HEK293 (cell line): ENCODE data around the gene SLC26A1.

Experiments used
- CTCF ChIA-PET: fragments of 350-600 bp; formaldehyde crosslinking; extraction: SDS; loops from one replicate; lab custom pipeline; 2021; ENCODE audit warnings: antibody characterized with exemption; lab: Yijun Ruan, JAX
- POLR2A ChIA-PET: fragments of 300-600 bp; formaldehyde crosslinking; extraction: SDS; loops from one replicate; lab custom pipeline; 2020; ENCODE audit warnings: antibody characterized with exemption, inconsistent platforms; lab: Yijun Ruan, JAX
- H3K27ac ChIP-seq: fragments of 200-500 bp; sonication (Bioruptor generic); 2 replicates; pipeline ENCODE4 v1.5.1; 2014; ENCODE audit warnings: low read depth, low read length, control low read depth, inconsistent platforms; ENCODE audit errors: extremely low read depth
- H3K36me3 ChIP-seq, 2 experiments: fragments of 200-500 bp in 1 of 2; sonication (Bioruptor generic) in 1 of 2; 1 replicate in 1 of 2; 2 replicates in 1 of 2; pipeline ENCODE4 v1.5.1; 2014 to 2017; ENCODE audit warnings: inconsistent platforms in 2 of 2, low read length in 2 of 2; ENCODE audit not compliant: control insufficient read depth in 2 of 2, insufficient read depth in 1 of 2
- H3K4me1 ChIP-seq: fragments of 200-500 bp; sonication (Bioruptor generic); 2 replicates; pipeline ENCODE4 v1.5.1; 2014; ENCODE audit warnings: mild to moderate bottlenecking, low read length, inconsistent platforms; ENCODE audit not compliant: control insufficient read depth, insufficient read depth
- H3K4me3 ChIP-seq: 2 replicates; pipeline ENCODE4 v1.5.1; 2011; ENCODE audit warnings: low read depth, mild to moderate bottlenecking, control low read depth, low read length, moderate library complexity
- H3K9me3 ChIP-seq: fragments of 200-500 bp; sonication (Bioruptor generic); 2 replicates; pipeline ENCODE4 v1.5.1; 2014; ENCODE audit warnings: low read depth, low read length, inconsistent platforms; ENCODE audit not compliant: control insufficient read depth, insufficient read depth
- BCL11B ChIP-seq: fragments of 450-650 bp; formaldehyde crosslinking; IDR thresholded peaks from 2 replicates; pipeline ENCODE4 v1.5.1; 2016; ENCODE audit warnings: low read depth, missing biosample characterization, missing genetic modification characterization
- GLI4 ChIP-seq: fragments of 450-650 bp; formaldehyde crosslinking; IDR thresholded peaks from 2 replicates; pipeline ENCODE4 v1.5.1; 2016; ENCODE audit warnings: missing biosample characterization, missing genetic modification characterization
- GLIS1 ChIP-seq: fragments of 450-650 bp; formaldehyde crosslinking; IDR thresholded peaks from 2 replicates; pipeline ENCODE4 v1.5.1; 2016; ENCODE audit warnings: missing biosample characterization, missing genetic modification characterization
- GLIS2 ChIP-seq: fragments of 450-650 bp; formaldehyde crosslinking; IDR thresholded peaks from 2 replicates; pipeline ENCODE4 v1.5.1; 2016; ENCODE audit warnings: missing biosample characterization, missing genetic modification characterization
- KLF1 ChIP-seq: fragments of 450-650 bp; formaldehyde crosslinking; IDR thresholded peaks from 2 replicates; pipeline ENCODE4 v1.5.1; 2016; ENCODE audit warnings: missing biosample characterization, missing genetic modification characterization
- SALL2 ChIP-seq: fragments of 450-650 bp; formaldehyde crosslinking; IDR thresholded peaks from 2 replicates; pipeline ENCODE4 v1.5.0; 2017; ENCODE audit warnings: missing biosample characterization, mild to moderate bottlenecking, missing genetic modification characterization, borderline replicate concordance
- ZNF223 ChIP-seq: fragments of 450-650 bp; formaldehyde crosslinking; IDR thresholded peaks from 2 replicates; pipeline ENCODE4 v1.5.1; 2016; ENCODE audit warnings: missing biosample characterization, missing genetic modification characterization
- ZNF324 ChIP-seq: fragments of 450-650 bp; formaldehyde crosslinking; IDR thresholded peaks from 2 replicates; pipeline ENCODE4 v1.5.1; 2016; ENCODE audit warnings: missing biosample characterization, missing genetic modification characterization
- ZNF354C ChIP-seq: fragments of 450-650 bp; formaldehyde crosslinking; IDR thresholded peaks from 2 replicates; pipeline ENCODE4 v1.5.1; 2016; ENCODE audit warnings: missing biosample characterization, missing genetic modification characterization, low read depth, borderline replicate concordance
- ZNF473 ChIP-seq: fragments of 450-650 bp; formaldehyde crosslinking; IDR thresholded peaks from 2 replicates; pipeline ENCODE4 v1.5.1; 2017; ENCODE audit warnings: missing biosample characterization, missing genetic modification characterization
- ZNF621 ChIP-seq: fragments of 450-650 bp; formaldehyde crosslinking; IDR thresholded peaks from 2 replicates; pipeline ENCODE4 v1.5.1; 2017; ENCODE audit warnings: missing biosample characterization, missing genetic modification characterization
- ZNF623 ChIP-seq: fragments of 450-650 bp; formaldehyde crosslinking; IDR thresholded peaks from 2 replicates; pipeline ENCODE4 v1.5.1; 2016; ENCODE audit warnings: missing biosample characterization, missing genetic modification characterization
- ZNF792 ChIP-seq: fragments of 450-650 bp; formaldehyde crosslinking; IDR thresholded peaks from 2 replicates; pipeline ENCODE4 v1.5.1; 2016; ENCODE audit warnings: missing biosample characterization, missing genetic modification characterization
- ZSCAN16 ChIP-seq: fragments of 450-650 bp; formaldehyde crosslinking; IDR thresholded peaks from 2 replicates; pipeline ENCODE4 v1.5.1; 2016; ENCODE audit warnings: missing biosample characterization, missing genetic modification characterization
- TF ChIP-seq, protein P1 (sequence below): fragments of 450-650 bp; formaldehyde crosslinking; IDR thresholded peaks from 2 replicates; pipeline ENCODE4 v1.5.1; 2016; ENCODE audit warnings: missing biosample characterization, missing genetic modification characterization
- TF ChIP-seq, protein P2 (sequence below): IDR thresholded peaks from 2 replicates; pipeline ENCODE4 v1.6.1; 2011; ENCODE audit warnings: mild to moderate bottlenecking, low read depth, low read length, borderline replicate concordance
- TF ChIP-seq, protein P3 (sequence below): fragments of 450-650 bp; formaldehyde crosslinking; IDR thresholded peaks from 2 replicates; pipeline ENCODE4 v1.5.1; 2016; ENCODE audit warnings: missing biosample characterization, missing genetic modification characterization
- TF ChIP-seq, protein P4 (sequence below): fragments of 450-650 bp; formaldehyde crosslinking; IDR thresholded peaks from 2 replicates; pipeline ENCODE4 v1.5.1; 2017; ENCODE audit warnings: missing biosample characterization, missing genetic modification characterization

Gene SLC26A1

DNA sequence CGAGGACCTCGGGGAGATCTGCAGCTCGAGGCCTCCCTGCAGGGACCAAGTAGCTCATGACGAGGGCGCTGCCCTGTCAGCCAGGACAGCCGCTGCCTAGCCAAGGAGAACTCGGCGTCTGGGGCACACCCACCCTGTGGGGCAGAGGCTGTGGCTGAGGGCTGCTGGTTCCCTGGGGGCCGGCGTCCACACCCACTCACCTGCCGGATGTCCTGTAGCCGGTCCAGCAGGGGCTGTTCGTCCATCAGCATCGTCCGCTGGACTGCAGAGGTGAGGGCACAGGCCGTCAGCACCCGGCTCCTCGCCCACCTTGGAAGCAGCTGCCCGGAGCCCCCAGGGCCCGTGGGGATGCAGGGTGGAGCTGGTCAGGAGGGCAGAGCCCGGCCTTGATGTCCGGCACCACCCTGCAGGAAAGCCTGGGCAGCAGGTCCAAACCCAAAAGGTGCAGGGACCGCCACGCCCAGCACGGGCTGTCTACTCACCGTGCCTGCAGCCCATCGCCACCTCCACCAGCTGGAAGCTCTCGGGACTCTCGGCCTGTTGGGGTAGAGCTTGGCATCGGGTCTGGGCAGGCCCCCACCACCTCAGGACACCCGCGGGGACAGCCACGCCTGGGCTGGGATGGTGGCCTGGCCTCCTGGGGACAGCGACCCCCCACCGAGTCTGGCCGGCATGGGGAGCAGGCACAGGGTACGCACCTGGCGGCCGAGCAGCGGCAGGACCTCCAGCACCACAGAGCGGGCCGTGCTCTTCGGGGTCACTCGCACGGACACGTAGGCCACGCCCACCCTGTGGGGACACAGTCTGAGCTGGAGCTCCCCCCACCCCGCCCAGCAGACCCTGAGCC lies 26.7 kb downstream of the SLC26A1 start:
- no peaks in the 10 kb centered on the region for H3K4me1 ChIP-seq
- ChIA-PET CTCF (no interaction called here), POLR2A (no interaction called here)
- H3K9me3 ChIP-seq = no peaks in the 10 kb centered on the region
- no peak overlapping the region for H3K27ac ChIP-seq
- TF ChIP-seq, protein P1, sequence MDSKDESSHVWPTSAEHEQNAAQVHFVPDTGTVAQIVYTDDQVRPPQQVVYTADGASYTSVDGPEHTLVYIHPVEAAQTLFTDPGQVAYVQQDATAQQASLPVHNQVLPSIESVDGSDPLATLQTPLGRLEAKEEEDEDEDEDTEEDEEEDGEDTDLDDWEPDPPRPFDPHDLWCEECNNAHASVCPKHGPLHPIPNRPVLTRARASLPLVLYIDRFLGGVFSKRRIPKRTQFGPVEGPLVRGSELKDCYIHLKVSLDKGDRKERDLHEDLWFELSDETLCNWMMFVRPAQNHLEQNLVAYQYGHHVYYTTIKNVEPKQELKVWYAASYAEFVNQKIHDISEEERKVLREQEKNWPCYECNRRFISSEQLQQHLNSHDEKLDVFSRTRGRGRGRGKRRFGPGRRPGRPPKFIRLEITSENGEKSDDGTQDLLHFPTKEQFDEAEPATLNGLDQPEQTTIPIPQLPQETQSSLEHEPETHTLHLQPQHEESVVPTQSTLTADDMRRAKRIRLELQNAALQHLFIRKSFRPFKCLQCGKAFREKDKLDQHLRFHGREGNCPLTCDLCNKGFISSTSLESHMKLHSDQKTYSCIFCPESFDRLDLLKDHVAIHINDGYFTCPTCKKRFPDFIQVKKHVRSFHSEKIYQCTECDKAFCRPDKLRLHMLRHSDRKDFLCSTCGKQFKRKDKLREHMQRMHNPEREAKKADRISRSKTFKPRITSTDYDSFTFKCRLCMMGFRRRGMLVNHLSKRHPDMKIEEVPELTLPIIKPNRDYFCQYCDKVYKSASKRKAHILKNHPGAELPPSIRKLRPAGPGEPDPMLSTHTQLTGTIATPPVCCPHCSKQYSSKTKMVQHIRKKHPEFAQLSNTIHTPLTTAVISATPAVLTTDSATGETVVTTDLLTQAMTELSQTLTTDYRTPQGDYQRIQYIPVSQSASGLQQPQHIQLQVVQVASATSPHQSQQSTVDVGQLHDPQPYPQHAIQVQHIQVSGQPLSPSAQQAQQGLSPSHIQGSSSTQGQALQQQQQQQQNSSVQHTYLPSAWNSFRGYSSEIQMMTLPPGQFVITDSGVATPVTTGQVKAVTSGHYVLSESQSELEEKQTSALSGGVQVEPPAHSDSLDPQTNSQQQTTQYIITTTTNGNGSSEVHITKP (tag by site-specific recombination) = no peak
- no peak for TF ChIP-seq ZNF473 (tag by site-specific recombination)
- TF ChIP-seq GLI4 (tag by site-specific recombination) = no peak
- no peak for TF ChIP-seq ZNF324 (tag by site-specific recombination)
- TF ChIP-seq ZNF621 (tag by site-specific recombination) = no peak
- TF ChIP-seq GLIS1 (tag by site-specific recombination) = peak; percentile 60
- TF ChIP-seq ZSCAN16 (tag by site-specific recombination) = no peak
- TF ChIP-seq ZNF354C (tag by site-specific recombination) = no peak
- TF ChIP-seq, protein P2, sequence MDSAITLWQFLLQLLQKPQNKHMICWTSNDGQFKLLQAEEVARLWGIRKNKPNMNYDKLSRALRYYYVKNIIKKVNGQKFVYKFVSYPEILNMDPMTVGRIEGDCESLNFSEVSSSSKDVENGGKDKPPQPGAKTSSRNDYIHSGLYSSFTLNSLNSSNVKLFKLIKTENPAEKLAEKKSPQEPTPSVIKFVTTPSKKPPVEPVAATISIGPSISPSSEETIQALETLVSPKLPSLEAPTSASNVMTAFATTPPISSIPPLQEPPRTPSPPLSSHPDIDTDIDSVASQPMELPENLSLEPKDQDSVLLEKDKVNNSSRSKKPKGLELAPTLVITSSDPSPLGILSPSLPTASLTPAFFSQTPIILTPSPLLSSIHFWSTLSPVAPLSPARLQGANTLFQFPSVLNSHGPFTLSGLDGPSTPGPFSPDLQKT = no peak
- no peak for TF ChIP-seq ZNF623 (tag by site-specific recombination)
- TF ChIP-seq, protein P3, sequence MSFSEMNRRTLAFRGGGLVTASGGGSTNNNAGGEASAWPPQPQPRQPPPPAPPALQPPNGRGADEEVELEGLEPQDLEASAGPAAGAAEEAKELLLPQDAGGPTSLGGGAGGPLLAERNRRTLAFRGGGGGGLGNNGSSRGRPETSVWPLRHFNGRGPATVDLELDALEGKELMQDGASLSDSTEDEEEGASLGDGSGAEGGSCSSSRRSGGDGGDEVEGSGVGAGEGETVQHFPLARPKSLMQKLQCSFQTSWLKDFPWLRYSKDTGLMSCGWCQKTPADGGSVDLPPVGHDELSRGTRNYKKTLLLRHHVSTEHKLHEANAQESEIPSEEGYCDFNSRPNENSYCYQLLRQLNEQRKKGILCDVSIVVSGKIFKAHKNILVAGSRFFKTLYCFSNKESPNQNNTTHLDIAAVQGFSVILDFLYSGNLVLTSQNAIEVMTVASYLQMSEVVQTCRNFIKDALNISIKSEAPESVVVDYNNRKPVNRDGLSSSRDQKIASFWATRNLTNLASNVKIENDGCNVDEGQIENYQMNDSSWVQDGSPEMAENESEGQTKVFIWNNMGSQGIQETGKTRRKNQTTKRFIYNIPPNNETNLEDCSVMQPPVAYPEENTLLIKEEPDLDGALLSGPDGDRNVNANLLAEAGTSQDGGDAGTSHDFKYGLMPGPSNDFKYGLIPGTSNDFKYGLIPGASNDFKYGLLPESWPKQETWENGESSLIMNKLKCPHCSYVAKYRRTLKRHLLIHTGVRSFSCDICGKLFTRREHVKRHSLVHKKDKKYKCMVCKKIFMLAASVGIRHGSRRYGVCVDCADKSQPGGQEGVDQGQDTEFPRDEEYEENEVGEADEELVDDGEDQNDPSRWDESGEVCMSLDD = no peak
- TF ChIP-seq GLIS2 = peak; percentile 48
- TF ChIP-seq BCL11B (tag by site-specific recombination) = peak; percentile 7; the same call in 1 of the 2 replicates
- TF ChIP-seq ZNF223 (tag by site-specific recombination) = no peak
- no peak for TF ChIP-seq SALL2
- TF ChIP-seq ZNF792 (tag by site-specific recombination) = no peak
- no peak overlapping the region for H3K4me3 ChIP-seq
- peaks cover 0 to 51% of the 10 kb centered on the region in 2 experiments; a peak in 1 of 3 replicates for H3K36me3 ChIP-seq

DNA sequence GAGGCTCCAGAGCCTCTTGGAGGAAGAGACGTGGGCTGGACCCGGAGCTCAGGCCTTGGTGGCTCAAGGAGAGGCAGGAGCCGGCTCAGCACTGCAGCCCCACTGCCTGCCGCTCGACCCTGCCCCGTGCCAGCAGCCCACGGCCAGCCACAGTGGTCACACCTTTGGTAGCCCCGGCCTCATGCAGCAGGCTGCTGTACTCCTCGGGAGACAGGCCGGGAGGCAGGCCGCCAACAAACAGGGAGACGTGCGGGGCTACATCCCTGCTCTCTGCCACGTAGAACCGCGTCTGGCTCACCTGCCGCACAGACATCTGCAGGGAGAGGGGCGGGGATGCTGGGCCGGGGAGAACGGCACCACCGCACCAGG lies 27.5 kb downstream of the SLC26A1 start:
- POLR2A ChIA-PET = no interaction called here

More for the DNA sequence above, 27.5 kb downstream of the SLC26A1 start:
- CTCF ChIA-PET = no interaction called here
- H3K4me3 ChIP-seq = no peak overlapping the region
- H3K27ac ChIP-seq = no peak overlapping the region
- no peaks in the 10 kb centered on the region for H3K4me1 ChIP-seq
- peaks cover 0 to 56% of the 10 kb centered on the region in 2 experiments; a peak in 1 of 3 replicates for H3K36me3 ChIP-seq
- TF ChIP-seq, protein P4, sequence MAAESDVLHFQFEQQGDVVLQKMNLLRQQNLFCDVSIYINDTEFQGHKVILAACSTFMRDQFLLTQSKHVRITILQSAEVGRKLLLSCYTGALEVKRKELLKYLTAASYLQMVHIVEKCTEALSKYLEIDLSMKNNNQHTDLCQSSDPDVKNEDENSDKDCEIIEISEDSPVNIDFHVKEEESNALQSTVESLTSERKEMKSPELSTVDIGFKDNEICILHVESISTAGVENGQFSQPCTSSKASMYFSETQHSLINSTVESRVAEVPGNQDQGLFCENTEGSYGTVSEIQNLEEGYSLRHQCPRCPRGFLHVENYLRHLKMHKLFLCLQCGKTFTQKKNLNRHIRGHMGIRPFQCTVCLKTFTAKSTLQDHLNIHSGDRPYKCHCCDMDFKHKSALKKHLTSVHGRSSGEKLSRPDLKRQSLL (tag by site-specific recombination) = 0 out of 2 replicates have a peak, but pooled peaks have one; percentile 20
- no peak for TF ChIP-seq KLF1
- TF ChIP-seq, all 188 proteins: peak for 1
- no peaks in the 10 kb centered on the region for H3K9me3 ChIP-seq
